HG03095 (cell line): ENCODE measurements around the gene POLR3A.
"Not testable (repeated sequence)": the region's sequence is repeated elsewhere in the genome, so short reads cannot be mapped to it uniquely, and the experiment has no call there.

Experiments used
- ATAC-seq: cut with Tn5 transposase; IDR thresholded peaks from one replicate; pipeline ENCODE4 v1.9.1; 2021; ENCODE audit warnings: moderate library complexity; ENCODE audit not compliant: unreplicated experiment

POLR3A gene

GRCh38 chr10:78029269-78030226 lies at the start of gene POLR3A:
POLR3A (minus strand) TSS chr10:78029515; CDS start chr10:78029407, 108 bp downstream.
- ATAC-seq = peak; percentile 60

- ATAC-seq = no peak
Measured at GRCh38 chr10:78078539-78079330, 49.4 kb upstream of the POLR3A start.

DNA sequence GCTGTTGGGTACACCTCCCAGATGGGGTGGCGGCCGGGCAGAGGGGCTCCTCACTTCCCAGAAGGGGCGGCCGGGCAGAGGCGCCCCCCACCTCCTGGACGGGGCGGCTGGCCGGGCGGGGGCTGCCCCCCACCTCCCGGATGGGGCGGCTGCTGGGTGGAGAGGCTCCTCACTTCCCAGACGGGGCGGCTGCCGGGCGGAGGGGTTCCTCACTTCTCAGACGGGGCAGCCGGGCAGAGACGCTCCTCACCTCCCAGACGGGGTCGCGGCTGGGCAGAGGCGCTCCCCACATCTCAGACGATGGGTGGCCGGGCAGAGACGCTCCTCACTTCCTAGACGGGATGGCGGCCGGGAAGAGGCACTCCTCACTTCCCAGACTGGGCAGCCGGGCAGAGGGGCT lies 46.5 kb upstream of the POLR3A start:
- ATAC-seq = not testable (repeated sequence)

DNA sequence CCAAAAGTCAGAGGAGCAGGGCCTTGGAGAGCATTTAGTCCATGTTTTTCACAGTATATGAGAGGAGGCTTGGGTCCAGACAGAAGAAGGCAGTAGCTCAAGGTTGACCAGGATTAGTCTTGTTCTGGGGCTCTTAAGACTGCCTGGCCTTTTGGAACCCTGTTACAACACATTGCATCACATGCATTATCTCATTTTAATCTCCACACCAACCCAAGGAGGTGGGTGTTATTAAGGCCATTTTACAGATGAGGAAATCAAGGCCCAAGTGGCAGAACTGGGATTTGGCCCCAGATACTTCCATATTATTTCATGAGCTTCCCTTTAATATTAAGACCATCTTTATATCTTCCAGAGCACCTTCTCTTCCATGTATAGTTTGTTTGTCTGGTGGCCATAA lies 43.2 kb upstream of the POLR3A start:
- ATAC-seq = no peak

DNA sequence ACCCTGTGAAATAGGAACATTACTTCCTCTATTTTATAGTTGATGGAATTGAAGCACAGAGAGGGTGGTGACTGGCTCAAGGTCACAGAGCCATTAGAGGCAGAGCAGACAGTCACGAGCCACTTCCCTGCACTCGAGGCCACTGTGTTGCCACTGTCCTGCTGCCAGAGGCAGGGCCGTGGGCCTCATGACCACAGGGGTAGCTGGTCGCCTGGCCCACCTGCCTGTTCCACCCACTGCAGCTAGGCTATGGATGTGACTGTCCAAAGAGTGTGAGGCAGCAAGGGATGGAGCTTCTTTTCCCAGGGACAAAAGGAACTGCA lies 42.5 kb upstream of the POLR3A start:
- no peak for ATAC-seq

DNA sequence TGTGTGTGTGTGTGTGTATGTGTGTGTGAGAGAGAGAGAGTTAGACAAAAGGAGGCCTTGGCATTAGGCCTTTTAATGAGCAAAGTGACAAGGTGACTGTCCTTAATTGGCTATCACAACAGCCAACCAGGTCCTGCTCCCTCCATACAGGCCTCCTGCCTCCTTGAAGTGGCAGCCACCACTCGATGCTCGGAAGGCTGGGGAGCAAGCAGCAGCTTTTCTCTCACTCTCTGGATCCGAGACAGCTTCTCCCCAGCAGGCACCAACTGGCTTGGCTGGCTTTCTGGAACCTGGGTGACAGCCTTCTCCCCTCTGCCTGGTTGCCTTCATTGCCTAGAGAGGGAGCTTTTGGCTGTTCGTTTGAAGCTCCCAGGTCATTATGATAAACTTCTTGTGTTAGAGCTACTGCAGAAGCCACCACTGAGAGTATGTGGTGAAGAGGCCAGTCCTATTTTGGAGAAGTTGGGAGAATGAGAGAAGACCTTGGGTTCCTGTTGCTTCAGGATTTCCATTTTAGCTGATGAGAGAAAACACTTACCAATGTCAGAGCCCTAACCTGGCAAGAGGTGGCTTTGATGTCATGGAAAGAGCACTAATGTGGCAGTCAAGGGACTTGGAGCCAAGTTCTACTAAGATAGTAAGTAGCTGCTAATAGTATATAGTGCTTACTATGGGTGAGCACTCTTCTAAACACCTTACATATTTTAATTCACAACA lies 42.0 kb upstream of the POLR3A start:
- ATAC-seq = no peak

DNA sequence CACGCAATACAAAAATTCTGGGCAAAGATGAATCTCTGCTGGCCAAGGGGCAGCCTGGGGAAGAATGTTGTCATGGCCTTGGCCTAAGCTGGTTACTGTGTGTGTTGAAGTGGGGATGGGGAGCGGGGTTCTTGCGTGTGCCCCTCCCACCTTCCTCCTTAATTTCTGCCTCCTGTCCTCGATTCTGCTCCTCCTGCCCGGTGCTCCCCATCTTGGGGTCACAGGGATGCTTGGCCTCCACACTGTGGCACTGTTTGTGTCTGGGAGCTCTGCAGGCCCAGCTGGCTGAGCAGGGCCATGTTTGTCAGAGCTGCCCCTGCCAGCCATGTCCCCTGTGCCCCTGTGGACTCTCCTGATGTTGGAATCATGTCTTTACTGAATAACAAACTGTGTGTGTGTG lies 41.4 kb upstream of the POLR3A start:
- no peak for ATAC-seq

- not testable (repeated sequence) for ATAC-seq
Measured at GRCh38 chr10:78070064-78070463, 40.7 kb upstream of the POLR3A start.

DNA sequence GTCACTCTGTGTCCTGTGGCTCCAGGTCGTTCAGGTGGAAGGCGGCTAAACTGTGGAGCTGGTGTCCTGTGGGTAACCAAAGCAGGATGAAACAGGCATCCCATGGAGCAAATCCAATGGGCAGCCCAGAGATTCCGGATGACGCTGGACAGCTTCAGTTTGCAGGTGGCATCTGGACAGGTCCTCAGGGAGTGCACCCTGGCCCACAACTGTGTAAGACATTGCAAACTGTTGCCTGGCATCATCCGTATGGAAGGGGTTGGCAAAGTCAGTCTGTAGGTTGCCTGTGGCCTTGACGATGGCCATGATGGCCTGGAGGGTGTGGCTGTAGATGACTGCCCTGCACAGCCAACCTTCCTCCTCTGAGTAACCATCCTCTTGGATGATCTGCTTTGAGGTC lies 39.8 kb upstream of the POLR3A start:
- no peak for ATAC-seq

GRCh38 chr10:78066728-78067430 lies 37.6 kb upstream of the POLR3A start:
- ATAC-seq = no peak

GRCh38 chr10:78066012-78066411 lies 36.7 kb upstream of the POLR3A start:
- ATAC-seq = no peak

- no peak for ATAC-seq
Measured at GRCh38 chr10:78065611-78066010, 36.3 kb upstream of the POLR3A start.

GRCh38 chr10:78064919-78065318 lies 35.6 kb upstream of the POLR3A start:
- not testable (repeated sequence) for ATAC-seq

- ATAC-seq = no peak
Measured at GRCh38 chr10:78063236-78063635, 33.9 kb upstream of the POLR3A start.

GRCh38 chr10:78062296-78062695 lies 33.0 kb upstream of the POLR3A start:
- ATAC-seq = no peak

DNA sequence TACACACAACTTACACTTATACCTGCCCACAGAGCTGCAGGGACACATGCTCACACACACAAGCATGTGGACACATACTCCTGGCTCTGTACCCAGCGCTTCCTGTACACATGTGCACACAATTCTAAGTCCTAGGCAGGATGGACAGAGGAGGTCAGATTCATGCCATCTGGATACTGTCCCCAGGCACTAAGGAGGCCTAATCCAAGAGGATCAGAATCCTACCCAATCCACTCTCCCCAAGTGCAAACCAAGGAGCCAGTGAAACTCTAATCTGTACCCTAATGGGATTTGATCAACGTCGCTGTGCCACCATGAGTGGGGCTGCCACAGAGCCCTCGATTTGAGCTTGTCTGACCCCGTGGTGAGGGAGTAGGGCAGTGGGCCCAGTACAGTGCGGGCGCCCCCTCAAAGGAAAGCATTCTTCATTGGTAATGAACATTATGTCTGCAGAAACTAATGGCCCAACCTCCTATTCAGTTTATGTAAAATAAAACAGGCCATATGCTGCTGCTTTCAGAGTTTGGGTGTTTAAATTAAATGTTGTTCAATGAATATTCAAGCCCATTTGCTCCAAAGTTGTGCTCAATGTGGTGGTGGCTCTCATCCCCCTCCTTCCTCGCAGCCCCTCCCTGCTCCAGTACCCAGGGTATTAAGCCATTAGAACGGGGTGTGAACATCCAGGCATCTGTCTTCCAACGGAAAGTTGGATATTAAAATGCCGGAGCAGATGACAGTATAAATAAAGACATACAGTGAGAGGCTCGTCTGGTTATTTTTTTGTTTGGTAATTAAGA lies 30.8 kb upstream of the POLR3A start:
- ATAC-seq = no peak

GRCh38 chr10:78058562-78058961 lies 29.2 kb upstream of the POLR3A start:
- no peak for ATAC-seq

DNA sequence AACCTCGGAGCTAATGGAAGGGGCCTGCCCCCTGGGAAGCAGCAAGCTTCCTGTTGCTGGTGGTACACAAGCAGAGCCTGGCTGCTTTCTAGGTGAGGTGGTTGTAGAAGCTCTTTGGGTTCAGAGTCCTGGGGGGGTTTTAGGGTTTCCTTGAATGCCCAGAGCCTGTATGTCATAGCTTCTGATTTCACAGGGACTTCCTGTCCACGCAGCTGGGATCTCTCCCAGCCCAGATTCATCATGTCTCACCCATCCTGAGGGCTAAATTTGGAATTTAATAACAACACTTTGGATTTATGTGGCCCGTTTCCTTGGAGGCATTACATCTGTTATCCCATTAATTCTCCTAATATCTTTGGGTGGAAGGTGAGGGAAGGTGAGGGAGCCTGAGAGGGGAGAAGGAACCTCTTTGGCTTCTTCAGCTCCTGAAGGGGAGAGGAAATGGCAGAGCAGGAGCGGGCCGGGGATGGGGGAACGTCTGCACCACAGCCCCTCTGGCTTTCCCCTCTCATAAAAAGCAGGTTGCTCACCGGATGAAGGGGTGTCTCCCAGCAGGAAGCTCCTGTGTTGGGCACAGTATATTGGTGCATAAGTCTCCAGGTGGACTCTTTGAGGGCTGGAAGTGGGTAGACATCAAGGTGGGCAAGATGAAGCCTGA lies 24.0 kb upstream of the POLR3A start:
- no peak for ATAC-seq

DNA sequence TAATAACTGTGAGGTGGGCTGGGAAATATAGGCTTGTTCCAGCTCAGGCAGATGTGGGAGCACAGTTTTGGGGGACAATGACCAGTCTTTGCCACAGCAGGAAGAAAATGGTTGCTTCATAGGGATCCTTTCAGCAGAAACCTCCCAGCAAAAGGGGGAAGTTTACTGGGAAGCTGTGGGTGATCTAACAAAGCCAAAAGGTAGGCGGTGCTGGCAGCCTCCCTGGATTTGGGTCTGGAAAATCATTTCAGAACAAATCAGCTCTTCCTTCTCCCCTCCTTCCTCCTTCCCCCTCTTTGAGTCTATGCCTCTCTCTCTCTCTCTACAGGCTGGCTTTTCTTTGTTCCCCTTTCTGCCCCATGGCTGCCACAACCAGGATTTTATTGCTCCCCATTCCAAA lies 20.5 kb upstream of the POLR3A start:
- ATAC-seq = no peak
